Measurements from ENCODE around the gene BCL2L13. TPM values are rescaled to one million over a fixed set of nuclear protein-coding genes. Genes with fewer than 3 reads are reported as not detected.
"Not testable (repeated sequence)": the region's sequence is repeated elsewhere in the genome, so short reads cannot be mapped to it uniquely, and the experiment has no call there.

Gene BCL2L13
- total RNA-seq, 1 experiment from 2014 or later, result 81.8 TPM

DNA sequence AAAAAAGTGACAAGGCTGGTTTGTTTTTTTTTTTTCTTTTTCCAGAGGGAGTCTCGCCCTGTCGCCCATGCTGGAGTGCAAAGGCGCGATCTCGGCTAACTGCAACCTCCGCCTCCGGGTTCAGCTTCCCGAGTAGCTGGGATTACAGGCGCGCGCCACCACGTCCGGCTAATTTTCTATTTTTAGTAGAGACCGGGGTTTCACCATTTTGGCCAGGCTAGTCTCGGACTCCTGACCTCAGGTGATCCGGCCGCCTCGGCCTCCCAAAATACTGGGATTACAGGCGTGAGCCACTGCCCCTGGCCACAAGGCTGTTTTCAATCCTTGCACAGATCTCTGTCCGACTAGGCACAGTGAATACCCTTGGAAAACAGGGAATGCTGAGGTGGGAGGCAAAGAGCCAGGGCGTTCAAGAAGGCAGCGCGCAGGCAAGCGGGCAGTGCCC, 10.6 kb upstream of the BCL2L13 start:
- peak overlapping the region; percentile 83 for H3K4me3 ChIP-seq
- H3K9me3 ChIP-seq (replicated peaks), result no peaks in the 10 kb centered on the region
- peaks cover 21% of the 10 kb centered on the region for H3K36me3 ChIP-seq
- no peaks in the 10 kb centered on the region for H3K27me3 ChIP-seq (replicated peaks)
- no peak for DNase-seq (ENCODE audit: low read depth in 1 of 2, low spot score in 2 of 2)
- H3K4me1 ChIP-seq (replicated peaks), result peaks cover 19% of the 10 kb centered on the region
- H3K27ac ChIP-seq, result peak overlapping the region; percentile 69

GRCh38 chr22:17628406-17629172, 10.0 kb upstream of the BCL2L13 start, which contains the start of gene ATP6V1E1:
Gene ATP6V1E1, minus strand, starts transcription at chr22:17628749. Its CDS starts 114 bp downstream, at chr22:17628635.
- Histone ChIP-seq H3K27me3 (replicated peaks) (no peaks in the 10 kb centered on the region), H3K27ac (peak within 1 kb of the TSS; percentile 69), H3K4me3 (peak within 1 kb of the TSS; percentile 83), H3K4me1 (replicated peaks) (peaks cover 25% of the 10 kb centered on the region), H3K9me3 (replicated peaks) (no peaks in the 10 kb centered on the region), H3K36me3 (peaks cover 18% of the 10 kb centered on the region)
- DNase-seq (ENCODE audit: low read depth in 1 of 2, low spot score in 2 of 2), result peak; percentile 94 to 95

DNA sequence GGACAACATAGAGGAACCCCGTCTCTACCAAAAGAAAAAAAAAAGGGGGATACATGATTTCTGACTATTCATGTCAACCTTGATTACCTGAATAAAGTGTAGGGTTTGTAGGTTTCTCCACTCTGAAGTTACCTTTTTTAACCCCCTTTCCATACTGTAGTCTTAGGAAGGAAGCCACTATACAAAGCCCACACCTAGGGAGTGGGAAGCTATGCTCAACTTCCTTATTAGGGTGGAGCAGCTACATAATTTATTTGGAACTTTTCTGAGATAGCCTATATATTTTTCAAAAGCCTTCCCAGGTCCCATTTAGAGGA, 9.4 kb upstream of the BCL2L13 start:
- Histone ChIP-seq H3K27ac (peak overlapping the region; percentile 69), H3K9me3 (replicated peaks) (no peaks in the 10 kb centered on the region), H3K4me1 (replicated peaks) (peaks cover 30% of the 10 kb centered on the region), H3K36me3 (peaks cover 14% of the 10 kb centered on the region), H3K4me3 (peak overlapping the region; percentile 83), H3K27me3 (replicated peaks) (no peaks in the 10 kb centered on the region)
- DNase-seq (ENCODE audit: low read depth in 1 of 2, low spot score in 2 of 2), result no peak

DNA sequence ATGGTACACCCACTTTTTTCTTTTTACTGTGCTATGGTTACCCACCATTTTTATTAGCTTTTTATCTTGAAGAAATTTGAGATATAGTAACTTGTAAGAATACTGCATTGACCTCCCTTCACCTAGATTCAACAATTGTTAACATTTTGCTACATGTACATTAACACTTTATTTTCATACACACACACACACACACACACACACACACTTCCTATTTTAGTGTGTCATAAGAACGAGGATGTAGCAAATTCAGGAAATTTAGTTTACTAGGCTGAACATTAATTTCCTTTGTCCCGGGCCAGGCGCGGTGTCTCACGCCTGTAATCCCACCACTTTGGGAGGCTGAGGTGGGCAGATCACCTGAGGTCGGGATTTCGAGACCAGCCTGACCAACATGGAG, 8.9 kb upstream of the BCL2L13 start:
- H3K27ac ChIP-seq, result no peak overlapping the region
- peaks cover 30% of the 10 kb centered on the region for H3K4me1 ChIP-seq (replicated peaks)
- H3K4me3 ChIP-seq, result no peak overlapping the region

GRCh38 chr22:17631076-17631565, 7.4 kb upstream of the BCL2L13 start:
- Histone ChIP-seq H3K4me3 (no peak overlapping the region), H3K27ac (no peak overlapping the region), H3K27me3 (replicated peaks) (no peaks in the 10 kb centered on the region), H3K9me3 (replicated peaks) (no peaks in the 10 kb centered on the region), H3K36me3 (peaks cover 10% of the 10 kb centered on the region), H3K4me1 (replicated peaks) (peaks cover 30% of the 10 kb centered on the region)
- DNase-seq (ENCODE audit: low read depth in 1 of 2, low spot score in 2 of 2), result no peak

More for the DNA sequence above, 8.9 kb upstream of the BCL2L13 start:
- H3K9me3 ChIP-seq (replicated peaks), result no peaks in the 10 kb centered on the region
- peaks cover 10% of the 10 kb centered on the region for H3K36me3 ChIP-seq
- H3K27me3 ChIP-seq (replicated peaks), result no peaks in the 10 kb centered on the region
- DNase-seq (ENCODE audit: low read depth in 1 of 2, low spot score in 2 of 2), result no peak

- Histone ChIP-seq H3K4me1 (replicated peaks) (peaks cover 34% of the 10 kb centered on the region), H3K4me3 (no peak overlapping the region), H3K27ac (peak overlapping the region; percentile 59), H3K9me3 (replicated peaks) (no peaks in the 10 kb centered on the region), H3K36me3 (peaks cover 1% of the 10 kb centered on the region; the same call in 1 of the 2 replicates), H3K27me3 (replicated peaks) (no peaks in the 10 kb centered on the region)
- DNase-seq (ENCODE audit: low read depth in 1 of 2, low spot score in 2 of 2), result peak; percentile 65 to 74
Measured at GRCh38 chr22:17633217-17633997, 5.2 kb upstream of the BCL2L13 start.

- H3K9me3 ChIP-seq (replicated peaks), result no peaks in the 10 kb centered on the region
- H3K27ac ChIP-seq, result peak overlapping the region; percentile 59
- peaks cover 34% of the 10 kb centered on the region for H3K4me1 ChIP-seq (replicated peaks)
- no peak for DNase-seq (ENCODE audit: low read depth in 1 of 2, low spot score in 2 of 2)
- no peaks in the 10 kb centered on the region for H3K27me3 ChIP-seq (replicated peaks)
- H3K4me3 ChIP-seq, result no peak overlapping the region
- peaks cover 4% of the 10 kb centered on the region for H3K36me3 ChIP-seq
Measured at GRCh38 chr22:17633998-17634323, 4.6 kb upstream of the BCL2L13 start.

GRCh38 chr22:17634696-17635095, 3.9 kb upstream of the BCL2L13 start:
- Histone ChIP-seq H3K4me1 (replicated peaks) (peaks cover 31% of the 10 kb centered on the region), H3K36me3 (peaks cover 5% of the 10 kb centered on the region), H3K27me3 (replicated peaks) (no peaks in the 10 kb centered on the region), H3K9me3 (replicated peaks) (no peaks in the 10 kb centered on the region), H3K4me3 (no peak overlapping the region), H3K27ac (no peak overlapping the region)
- DNase-seq (ENCODE audit: low read depth in 1 of 2, low spot score in 2 of 2), result no peak

- not testable (repeated sequence) for H3K27ac ChIP-seq; H3K27me3 ChIP-seq (replicated peaks); H3K9me3 ChIP-seq (replicated peaks); H3K4me3 ChIP-seq; DNase-seq (ENCODE audit: low read depth in 1 of 2, low spot score in 2 of 2)
- Histone ChIP-seq H3K36me3 (peaks cover 18% of the 10 kb centered on the region), H3K4me1 (replicated peaks) (peaks cover 36% of the 10 kb centered on the region)
Measured at GRCh38 chr22:17636850-17637249, 1.7 kb upstream of the BCL2L13 start.

DNA sequence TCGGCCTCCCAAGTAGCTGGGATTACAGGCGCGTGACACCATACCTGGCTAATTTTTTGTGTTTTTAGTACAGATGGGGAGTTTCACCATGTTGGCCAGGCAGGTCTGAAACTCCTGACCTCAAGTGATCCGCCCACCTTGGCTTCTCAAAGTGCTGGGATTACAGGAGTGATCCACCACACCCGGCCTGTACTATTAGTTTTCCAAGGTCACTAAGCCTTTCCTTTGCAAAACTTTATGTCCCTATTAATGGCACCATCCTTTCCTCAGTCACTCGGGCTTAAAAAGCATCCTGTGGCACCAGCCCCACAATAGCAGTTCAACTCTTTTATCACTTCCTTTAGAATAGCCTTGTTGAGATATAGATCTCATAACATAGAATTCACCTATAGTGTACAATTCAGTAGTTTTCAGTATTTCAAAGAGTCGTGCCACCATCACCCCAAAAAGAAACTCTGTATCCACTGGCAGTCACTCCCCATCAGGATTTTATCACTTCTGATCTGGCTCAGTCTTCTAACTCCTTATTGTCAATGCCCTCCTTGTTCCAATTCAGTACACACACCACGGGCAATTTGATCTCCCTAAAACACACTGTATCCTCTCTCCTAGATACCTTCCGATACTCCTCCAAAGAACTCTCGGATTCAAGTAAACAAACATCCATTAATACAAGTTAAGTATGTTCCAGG, 921 bp upstream of the BCL2L13 start:
- H3K36me3 ChIP-seq, result peaks cover 18% of the 10 kb centered on the region
- H3K27me3 ChIP-seq (replicated peaks), result no peaks in the 10 kb centered on the region
- DNase-seq (ENCODE audit: low read depth in 1 of 2, low spot score in 2 of 2), result no peak
- peak overlapping the region; percentile 83 for H3K4me3 ChIP-seq
- H3K9me3 ChIP-seq (replicated peaks), result no peaks in the 10 kb centered on the region
- peak overlapping the region; percentile 98 for H3K27ac ChIP-seq
- H3K4me1 ChIP-seq (replicated peaks), result peaks cover 28% of the 10 kb centered on the region

DNA sequence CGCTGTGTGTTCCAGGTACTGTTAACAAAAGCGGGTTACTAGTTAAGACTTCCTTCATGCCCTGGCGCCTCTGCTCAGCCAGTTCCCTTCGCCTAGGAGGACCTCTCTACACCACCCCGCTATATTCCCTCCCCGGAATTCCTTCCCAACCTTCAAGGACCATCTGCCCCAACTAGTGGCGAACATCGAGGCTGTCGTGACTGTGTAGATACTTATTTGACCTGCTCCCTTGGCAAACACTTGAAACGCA, 450 bp upstream of the BCL2L13 start:
- H3K4me3 ChIP-seq, result peak overlapping the region; percentile 83

GRCh38 chr22:17639247-17639741, 737 bp downstream of the BCL2L13 start:
- Histone ChIP-seq H3K4me1 (replicated peaks) (peaks cover 13% of the 10 kb centered on the region), H3K36me3 (peaks cover 22% of the 10 kb centered on the region), H3K9me3 (replicated peaks) (no peaks in the 10 kb centered on the region), H3K27ac (peak overlapping the region; percentile 98), H3K27me3 (replicated peaks) (no peaks in the 10 kb centered on the region), H3K4me3 (peak overlapping the region; percentile 83)
- DNase-seq (ENCODE audit: low read depth in 1 of 2, low spot score in 2 of 2), result peak; percentile 64 to 72

More for the DNA sequence above, 450 bp upstream of the BCL2L13 start:
- no peak for DNase-seq (ENCODE audit: low read depth in 1 of 2, low spot score in 2 of 2)
- H3K27ac ChIP-seq, result peak overlapping the region; percentile 98
- no peaks in the 10 kb centered on the region for H3K27me3 ChIP-seq (replicated peaks)
- H3K9me3 ChIP-seq (replicated peaks), result no peaks in the 10 kb centered on the region
- peaks cover 24% of the 10 kb centered on the region for H3K4me1 ChIP-seq (replicated peaks)
- H3K36me3 ChIP-seq, result peaks cover 21% of the 10 kb centered on the region

- Histone ChIP-seq H3K4me1 (replicated peaks) (peaks cover 13% of the 10 kb centered on the region), H3K27ac (no peak overlapping the region), H3K4me3 (no peak overlapping the region), H3K36me3 (peaks cover 31% of the 10 kb centered on the region), H3K27me3 (replicated peaks) (no peaks in the 10 kb centered on the region; the same call in 1 of the 2 replicates), H3K9me3 (replicated peaks) (no peaks in the 10 kb centered on the region)
- DNase-seq (ENCODE audit: low read depth in 1 of 2, low spot score in 2 of 2), result no peak
Measured at GRCh38 chr22:17641269-17641668, 2.7 kb downstream of the BCL2L13 start.
